HepG2 (cell line): ENCODE measurements around the gene ASCC2. TPM values are rescaled to one million over a fixed set of nuclear protein-coding genes. Genes with fewer than 3 reads are reported as not detected.
"Not testable (repeated sequence)": the region's sequence is repeated elsewhere in the genome, so short reads cannot be mapped to it uniquely, and the experiment has no call there.

ENCODE experiments used
- ATAC-seq: fragments of 200-7000 bp; cut with Tn5 transposase; 3 replicates; pipeline ENCODE4 v1.9.1; 2020; ENCODE audit warnings: mild to moderate bottlenecking, moderate library complexity
- BruUV-seq: library from RNA; stranded (reverse); fragments of 400-500 nt; replicated peaks from 2 replicates; lab custom pipeline; 2021; lab: Mats Ljungman, UMichigan
- CTCF ChIA-PET: fragments of 300-600 bp; formaldehyde crosslinking; extraction: SDS; loops from one replicate; lab custom pipeline; 2021; ENCODE audit warnings: low total read pairs, inconsistent platforms, low intra/inter-chr PET ratio; lab: Yijun Ruan, JAX
- POLR2A ChIA-PET: fragments of 350-600 bp; sonication (Branson Sonifier 250); formaldehyde crosslinking; loops from one replicate; lab custom pipeline; 2020; ENCODE audit warnings: antibody characterized with exemption, inconsistent platforms; lab: Yijun Ruan, JAX
- DNase-seq: peaks from one replicate; pipeline ENCODE4 v3.0.0-alpha.2; 2015; ENCODE audit warnings: low spot score
- FAIRE-seq: peaks from 3 replicates; lab custom pipeline; 2011; peaks lifted over from hg19 to GRCh38; lab: Jason Lieb, UNC
- H2AFZ ChIP-seq: one replicate; pipeline ENCODE4 v1.6.1; 2011; ENCODE audit warnings: low read length, inconsistent platforms
- H3K27ac ChIP-seq: fragments of 300-600 bp; 3 replicates; pipeline ENCODE4 v1.8.0; 2011; ENCODE audit warnings: mixed run types, mild to moderate bottlenecking, mixed read lengths, low read length, inconsistent platforms; ENCODE audit not compliant: insufficient read depth; ENCODE audit errors: extremely low read length
- H3K27me3 ChIP-seq, 2 experiments: fragments of 200-600 bp in 1 of 2; 2 replicates in 1 of 2; 3 replicates in 1 of 2; pipeline versions ENCODE4 v1.6.0 to v1.8.0; 2011; ENCODE audit warnings: low read length in 2 of 2, mild to moderate bottlenecking in 2 of 2, moderate library complexity in 2 of 2, inconsistent platforms in 1 of 2; ENCODE audit not compliant: insufficient read depth in 2 of 2, control insufficient read depth in 1 of 2
- H3K36me3 ChIP-seq, 2 experiments: fragments of 200-600 bp in 1 of 2; replicated peaks in 1 of 2; 2 replicates in 1 of 2; 3 replicates in 1 of 2; pipeline versions ENCODE4 v1.5.1 to v1.8.0; 2011; ENCODE audit warnings: low read length in 2 of 2, inconsistent platforms in 1 of 2; ENCODE audit not compliant: insufficient read depth in 2 of 2, control insufficient read depth in 1 of 2
- H3K4me1 ChIP-seq: 2 replicates; pipeline ENCODE4 v1.5.1; 2012; ENCODE audit warnings: low read length, inconsistent platforms; ENCODE audit not compliant: insufficient read depth
- H3K4me2 ChIP-seq: 2 replicates; pipeline ENCODE4 v1.6.0; 2011; ENCODE audit warnings: low read depth, low read length, inconsistent platforms
- H3K4me3 ChIP-seq, 3 experiments: fragments of 200-600 bp in 1 of 3; sonication (generic), shearing (Covaris generic) in 1 of 3; replicated peaks in 1 of 3; 2 replicates each; pipeline ENCODE4 v1.5.1; 2011 to 2016; ENCODE audit warnings: low read length in 3 of 3, inconsistent platforms in 2 of 3, low read depth in 2 of 3, mild to moderate bottlenecking in 2 of 3, control low read depth in 1 of 3, mixed read lengths in 1 of 3; ENCODE audit not compliant: insufficient read depth in 1 of 3
- H3K79me2 ChIP-seq: one replicate; pipeline ENCODE4 v1.6.1; 2011; ENCODE audit warnings: low read length, inconsistent platforms; ENCODE audit not compliant: insufficient read depth
- H3K9ac ChIP-seq: 2 replicates; pipeline ENCODE4 v1.6.0; 2011; ENCODE audit warnings: mild to moderate bottlenecking, low read depth, low read length, inconsistent platforms; ENCODE audit not compliant: insufficient read depth
- H3K9me3 ChIP-seq: 2 replicates; pipeline ENCODE4 v1.5.1; 2012; ENCODE audit warnings: mild to moderate bottlenecking, low read length
- H4K20me1 ChIP-seq: 2 replicates; pipeline ENCODE4 v1.6.0; 2011; ENCODE audit warnings: inconsistent platforms, mild to moderate bottlenecking, low read length, moderate library complexity; ENCODE audit not compliant: insufficient read depth
- GATA4 ChIP-seq: sonication (generic); IDR thresholded peaks from 2 replicates; pipeline ENCODE4 v1.6.1; 2016; ENCODE audit warnings: antibody characterized with exemption, low read depth, borderline replicate concordance
- GRHL1 ChIP-seq: sonication (generic); formaldehyde crosslinking; conservative IDR thresholded peaks from 2 replicates; pipeline ENCODE4 v1.8.0; 2022; ENCODE audit warnings: missing genetic modification reagents
- IRF1 ChIP-seq: sonication (generic); formaldehyde crosslinking; IDR thresholded peaks from 2 replicates; pipeline ENCODE4 v1.4.0; 2020; ENCODE audit warnings: low read depth, mild to moderate bottlenecking, missing genetic modification reagents
- PRDM10 ChIP-seq: sonication (generic); formaldehyde crosslinking; IDR thresholded peaks from 2 replicates; pipeline ENCODE4 v1.4.0; 2020; ENCODE audit warnings: low read depth, missing genetic modification reagents
- SMYD3 ChIP-seq: sonication (generic); formaldehyde crosslinking; IDR thresholded peaks from 2 replicates; pipeline ENCODE4 v1.8.1; 2023; ENCODE audit warnings: mild to moderate bottlenecking, missing genetic modification reagents
- ZNF598 ChIP-seq: sonication (generic); formaldehyde crosslinking; IDR thresholded peaks from 2 replicates; pipeline ENCODE4 v1.5.1; 2020; ENCODE audit warnings: mild to moderate bottlenecking, missing genetic modification reagents, borderline replicate concordance
- WGBS: methylation state at CpG from one replicate; pipeline ENCODE4 v1.1.6; 2017; ENCODE audit warnings: low lambda C conversion rate; 5-methylcytosine and 5-hydroxymethylcytosine counted together
- in situ Hi-C: cut with HindIII; loops from 2 replicates; pipeline ENCODE4 v1.10.0; 2017; ENCODE audit warnings: low pct_unique_long_range_greater_than_20kb; ENCODE audit not compliant: extremely low pct_ligation_motif_present
- intact Hi-C: fragments of 100-400 bp; cut with micrococcal nuclease; formaldehyde crosslinking; loops from one replicate; pipeline ENCODE4 v1.10.0; 2022; ENCODE audit not compliant: unreplicated experiment
- polyA plus RNA-seq, 8 experiments: library from polyadenylated mRNA; depleted of rRNA in 3 of 8; stranded (reverse) in 7 of 8; unstranded in 1 of 8; fragments of >200 nt; fragmentation: Illumina TruSeq in 4 of 8; extraction: Trizol in 4 of 8; gene quantifications; 2 replicates each; pipeline versions ENCODE4 v1.2.1 to v1.2.3, GENCODE V29; 2011 to 2016; ENCODE audit warnings: low read depth in 4 of 8, missing spikeins in 1 of 8, mixed read lengths in 1 of 8; ENCODE audit not compliant: insufficient read depth in 1 of 8
- total RNA-seq, 5 experiments: library from RNA; depleted of rRNA; stranded (reverse); fragments of >200 nt; fragmentation: Illumina TruSeq; extraction: Trizol; gene quantifications; 2 replicates each; pipeline ENCODE4 v1.2.3, GENCODE V29; 2016; ENCODE audit warnings: low read depth in 1 of 5

ASCC2 gene
- total and polyA plus RNA-seq, 2 of the 13 experiments (the other 11 are each of a cell fraction or from before 2014, with no cell fraction given): 26.2 to 26.3 TPM

GRCh38 chr22:29867260-29867659, 29.2 kb upstream of the ASCC2 start (continued):
- no peak for TF ChIP-seq GRHL1 (CRISPR knock-in tag)

- DNase-seq, H3K27me3 ChIP-seq, H3K27ac ChIP-seq, H3K4me2 ChIP-seq, H3K36me3 ChIP-seq, H3K9me3 ChIP-seq, CTCF ChIA-PET, FAIRE-seq, POLR2A ChIA-PET, intact Hi-C loops, in situ Hi-C loops, BruUV-seq, H3K9ac ChIP-seq, H3K79me2 ChIP-seq, H2AFZ ChIP-seq, H3K4me3 ChIP-seq, H4K20me1 ChIP-seq, ATAC-seq: not testable (repeated sequence)
- 81% methylated on average over 13 of the region's 13 CpGs for WGBS
- peaks cover 17% of the 10 kb centered on the region for H3K4me1 ChIP-seq
Measured at GRCh38 chr22:29865572-29865971, 27.5 kb upstream of the ASCC2 start.

- WGBS: 41% methylated on average over 2 of the region's 2 CpGs
- CTCF ChIA-PET: no interaction called here
- TF ChIP-seq PRDM10 (CRISPR knock-in tag): no peak
- TF ChIP-seq GATA4: no peak
- no peak for TF ChIP-seq SMYD3 (CRISPR knock-in tag)
- no peak for TF ChIP-seq ZNF598 (CRISPR knock-in tag)
- TF ChIP-seq IRF1 (CRISPR knock-in tag): no peak
Measured at GRCh38 chr22:29861672-29862297, 23.7 kb upstream of the ASCC2 start.

More at GRCh38 chr22:29861672-29862297, 23.7 kb upstream of the ASCC2 start:
- BruUV-seq: no TSS peak
- in situ Hi-C loops (no loop called here), intact Hi-C loops (no loop called here)
- ATAC-seq: no peak
- no peaks in the 10 kb centered on the region for H3K9me3 ChIP-seq
- H2AFZ ChIP-seq: no peak overlapping the region
- FAIRE-seq: no peak
- DNase-seq: no peak
- no peaks in the 10 kb centered on the region for H3K36me3 ChIP-seq
- no peak overlapping the region for H3K4me3 ChIP-seq
- no peak overlapping the region for H3K27ac ChIP-seq
- H3K9ac ChIP-seq: no peak overlapping the region
- no peak overlapping the region for H3K4me2 ChIP-seq
- no peaks in the 10 kb centered on the region for H3K27me3 ChIP-seq
- no peaks in the 10 kb centered on the region for H4K20me1 ChIP-seq
- no peaks in the 10 kb centered on the region for H3K79me2 ChIP-seq
- H3K4me1 ChIP-seq: peaks cover 11% of the 10 kb centered on the region
- POLR2A ChIA-PET: no interaction called here
